Loucy (cell line): ENCODE results near the gene DDX23.

Experiments used
- H2AFZ ChIP-seq: fragments of 200-600 bp; sonication (generic); 2 replicates; pipeline ENCODE4 v1.6.0; 2016; ENCODE audit warnings: antibody characterized with exemption, mild to moderate bottlenecking, low read length, moderate library complexity
- H3F3A ChIP-seq: fragments of 200-600 bp; 2 replicates; pipeline ENCODE4 v1.6.0; 2016; ENCODE audit warnings: antibody characterized with exemption, low read depth, mild to moderate bottlenecking
- H3K27me3 ChIP-seq: fragments of 200-600 bp; sonication (generic); 2 replicates; pipeline ENCODE4 v1.6.1; 2014; ENCODE audit warnings: low read length, mild to moderate bottlenecking; ENCODE audit not compliant: insufficient read depth, poor library complexity, severe bottlenecking
- H3K36me3 ChIP-seq: fragments of 200-600 bp; sonication (generic); 2 replicates; pipeline ENCODE4 v1.6.1; 2016; ENCODE audit warnings: low read length; ENCODE audit not compliant: insufficient read depth
- H3K4me1 ChIP-seq: fragments of 200-600 bp; sonication (generic); 2 replicates; pipeline ENCODE4 v1.5.1; 2014; ENCODE audit warnings: low read length, mild to moderate bottlenecking; ENCODE audit not compliant: insufficient read depth, poor library complexity, severe bottlenecking
- H3K4me2 ChIP-seq: fragments of 200-600 bp; sonication (generic); 2 replicates; pipeline ENCODE4 v1.6.0; 2014; ENCODE audit warnings: antibody characterized with exemption, low read length, low read depth, mild to moderate bottlenecking; ENCODE audit not compliant: poor library complexity, severe bottlenecking
- H3K4me3 ChIP-seq: fragments of 200-600 bp; sonication (generic); 2 replicates; pipeline ENCODE4 v1.5.1; 2014; ENCODE audit warnings: low read length, mild to moderate bottlenecking, mixed read lengths; ENCODE audit not compliant: poor library complexity, severe bottlenecking
- H3K79me2 ChIP-seq: fragments of 200-600 bp; sonication (generic); 2 replicates; pipeline ENCODE4 v1.6.1; 2014; ENCODE audit warnings: low read length; ENCODE audit not compliant: insufficient read depth
- H3K9ac ChIP-seq: fragments of 200-600 bp; sonication (generic); 2 replicates; pipeline ENCODE4 v1.6.0; 2014; ENCODE audit warnings: mild to moderate bottlenecking, low read depth, low read length, moderate library complexity; ENCODE audit not compliant: poor library complexity, severe bottlenecking
- H3K9me2 ChIP-seq: fragments of 200-600 bp; sonication (generic); replicated peaks from 2 replicates; pipeline ENCODE4 v1.6.1; 2016; ENCODE audit warnings: low read depth, low read length, mixed read lengths
- H3K9me3 ChIP-seq: fragments of 200-600 bp; sonication (generic); 2 replicates; pipeline ENCODE4 v1.6.1; 2014; ENCODE audit warnings: mild to moderate bottlenecking, antibody characterized with exemption, low read length, low read depth; ENCODE audit not compliant: insufficient read depth
- H4K20me1 ChIP-seq: fragments of 200-600 bp; sonication (generic); 2 replicates; pipeline ENCODE4 v1.6.0; 2014; ENCODE audit warnings: antibody characterized with exemption, low read length, mild to moderate bottlenecking; ENCODE audit not compliant: insufficient read depth, poor library complexity, severe bottlenecking
- EZH2phosphoT487 ChIP-seq: fragments of 200-600 bp; IDR thresholded peaks from 2 replicates; pipeline ENCODE4 v1.6.1; 2018; ENCODE audit warnings: antibody characterized with exemption, mild to moderate bottlenecking, moderate library complexity, borderline replicate concordance
- TF ChIP-seq, protein P1 (sequence below): fragments of 200-600 bp; sonication (generic); conservative IDR thresholded peaks from 2 replicates; pipeline ENCODE4 v1.5.1; 2014; ENCODE audit warnings: mild to moderate bottlenecking, antibody characterized with exemption, low read length

Gene DDX23

DNA sequence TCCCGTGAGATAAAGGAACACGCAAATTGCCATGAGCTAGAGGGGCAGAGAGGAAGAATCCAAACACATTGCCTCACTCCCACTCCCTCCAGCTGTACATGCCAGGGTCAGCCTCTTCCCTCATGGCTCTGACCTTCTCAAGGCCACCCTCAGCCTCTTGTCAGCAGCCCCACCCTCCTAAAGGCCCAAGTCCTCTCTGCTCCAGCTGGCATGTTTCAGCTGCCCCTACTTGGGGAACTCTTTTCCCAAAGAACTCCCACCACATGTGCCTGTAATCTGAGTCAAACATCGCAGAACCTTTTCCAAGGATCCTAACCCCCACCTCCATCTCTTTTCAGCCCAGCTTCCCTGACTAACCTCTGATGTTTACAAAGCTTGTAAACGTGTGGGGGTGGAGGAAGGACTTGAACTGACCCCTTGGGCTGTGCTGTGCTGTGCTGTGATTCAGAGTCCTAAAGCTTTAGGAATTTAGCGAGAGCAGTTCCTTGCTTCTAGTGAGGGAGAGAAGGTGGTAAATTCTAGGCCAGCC is 41.0 kb downstream of the DDX23 start:
- H3K36me3 ChIP-seq: no peaks in the 10 kb centered on the region
- no peak for TF ChIP-seq EZH2phosphoT487
- TF ChIP-seq, protein P1, sequence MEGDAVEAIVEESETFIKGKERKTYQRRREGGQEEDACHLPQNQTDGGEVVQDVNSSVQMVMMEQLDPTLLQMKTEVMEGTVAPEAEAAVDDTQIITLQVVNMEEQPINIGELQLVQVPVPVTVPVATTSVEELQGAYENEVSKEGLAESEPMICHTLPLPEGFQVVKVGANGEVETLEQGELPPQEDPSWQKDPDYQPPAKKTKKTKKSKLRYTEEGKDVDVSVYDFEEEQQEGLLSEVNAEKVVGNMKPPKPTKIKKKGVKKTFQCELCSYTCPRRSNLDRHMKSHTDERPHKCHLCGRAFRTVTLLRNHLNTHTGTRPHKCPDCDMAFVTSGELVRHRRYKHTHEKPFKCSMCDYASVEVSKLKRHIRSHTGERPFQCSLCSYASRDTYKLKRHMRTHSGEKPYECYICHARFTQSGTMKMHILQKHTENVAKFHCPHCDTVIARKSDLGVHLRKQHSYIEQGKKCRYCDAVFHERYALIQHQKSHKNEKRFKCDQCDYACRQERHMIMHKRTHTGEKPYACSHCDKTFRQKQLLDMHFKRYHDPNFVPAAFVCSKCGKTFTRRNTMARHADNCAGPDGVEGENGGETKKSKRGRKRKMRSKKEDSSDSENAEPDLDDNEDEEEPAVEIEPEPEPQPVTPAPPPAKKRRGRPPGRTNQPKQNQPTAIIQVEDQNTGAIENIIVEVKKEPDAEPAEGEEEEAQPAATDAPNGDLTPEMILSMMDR: no peak
- H2AFZ ChIP-seq: no peak overlapping the region
- no peaks in the 10 kb centered on the region; the same call in 1 of the 2 replicates for H3F3A ChIP-seq
- H3K9me2 ChIP-seq: no peaks in the 10 kb centered on the region
- no peaks in the 10 kb centered on the region for H3K27me3 ChIP-seq
- no peak overlapping the region for H3K4me2 ChIP-seq
- peaks cover 2% of the 10 kb centered on the region for H3K4me1 ChIP-seq
- H4K20me1 ChIP-seq: no peaks in the 10 kb centered on the region
- H3K9me3 ChIP-seq: no peaks in the 10 kb centered on the region
- H3K79me2 ChIP-seq: peaks cover 2% of the 10 kb centered on the region; the same call in 1 of the 2 replicates
- H3K4me3 ChIP-seq: no peak overlapping the region
- no peak overlapping the region for H3K9ac ChIP-seq

DNA sequence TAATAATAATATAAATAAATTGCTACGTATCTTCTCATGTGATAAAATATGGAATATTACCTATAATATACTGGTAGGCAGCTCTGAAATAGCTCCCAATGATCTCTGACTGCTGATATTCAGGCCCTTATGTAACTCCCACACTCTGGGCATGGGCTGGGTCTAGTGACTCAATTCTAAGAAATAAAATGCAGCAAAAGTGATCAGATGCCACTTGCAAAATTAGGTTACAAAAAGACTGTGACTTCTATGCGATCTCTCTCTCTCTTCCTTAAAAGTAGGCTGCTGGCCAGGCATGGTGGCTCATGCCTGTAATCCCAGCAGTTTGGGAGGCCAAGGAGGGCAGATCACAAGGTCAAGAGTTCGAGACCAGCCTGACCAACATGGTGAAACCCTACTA is 44.0 kb downstream of the DDX23 start:
- Histone ChIP-seq H3K9me2 (no peaks in the 10 kb centered on the region), H3K4me1 (no peaks in the 10 kb centered on the region), H3K79me2 (no peaks in the 10 kb centered on the region), H3K27me3 (no peaks in the 10 kb centered on the region), H3K4me3 (no peak overlapping the region), H4K20me1 (no peaks in the 10 kb centered on the region), H3K9ac (no peak overlapping the region), H3K4me2 (no peak overlapping the region), H3K36me3 (no peaks in the 10 kb centered on the region), H3K9me3 (no peaks in the 10 kb centered on the region), H3F3A (no peaks in the 10 kb centered on the region), H2AFZ (no peak overlapping the region)
- TF ChIP-seq, protein P1: no peak
- TF ChIP-seq EZH2phosphoT487: no peak

DNA sequence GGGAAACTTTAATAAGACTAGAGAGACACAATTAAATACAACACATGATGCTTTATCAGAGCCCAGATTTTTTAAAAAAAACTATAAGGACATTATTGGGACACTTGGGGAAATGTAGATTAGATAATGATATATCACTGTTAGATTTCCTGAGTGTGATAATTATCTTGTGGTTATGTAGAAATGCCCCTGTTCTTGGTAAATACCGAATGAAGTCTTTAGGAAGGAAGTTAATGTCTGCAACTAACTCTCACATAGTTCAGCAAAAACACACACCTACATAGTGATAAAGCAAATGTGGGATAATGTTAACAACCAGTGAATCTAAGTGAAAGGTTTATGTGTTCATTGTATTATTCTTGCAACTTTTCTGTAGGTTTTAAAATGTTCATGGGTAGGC is 48.3 kb downstream of the DDX23 start:
- no peaks in the 10 kb centered on the region for H3K36me3 ChIP-seq
- H2AFZ ChIP-seq: no peak overlapping the region
- H3K9me2 ChIP-seq: no peaks in the 10 kb centered on the region
- H3K9ac ChIP-seq: no peak overlapping the region
- H3K9me3 ChIP-seq: no peaks in the 10 kb centered on the region
- no peaks in the 10 kb centered on the region for H3F3A ChIP-seq
- no peaks in the 10 kb centered on the region for H4K20me1 ChIP-seq
- H3K27me3 ChIP-seq: no peaks in the 10 kb centered on the region
- H3K79me2 ChIP-seq: no peaks in the 10 kb centered on the region
- no peak overlapping the region for H3K4me3 ChIP-seq
- no peak for TF ChIP-seq EZH2phosphoT487
- no peak overlapping the region for H3K4me2 ChIP-seq
- H3K4me1 ChIP-seq: no peaks in the 10 kb centered on the region

DNA sequence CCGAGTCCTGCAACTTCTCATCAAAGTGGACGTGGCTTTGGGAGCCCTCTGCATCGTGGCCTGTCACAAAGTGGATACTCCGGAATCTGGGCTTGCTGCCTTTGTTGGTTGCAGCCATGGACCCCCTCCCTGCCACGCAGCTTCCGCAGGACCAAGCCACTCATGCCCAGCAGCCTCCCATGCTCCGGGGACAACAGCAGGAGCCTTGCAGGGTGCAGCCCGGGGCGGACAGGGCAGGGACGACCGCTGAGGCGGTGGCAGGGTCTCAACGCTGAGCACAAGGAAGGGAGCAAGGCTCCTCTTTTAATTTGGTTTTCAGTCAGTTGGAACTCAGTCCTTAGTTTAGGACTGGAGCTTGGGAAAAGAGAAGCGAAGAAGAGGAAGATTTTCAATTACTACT is 51.0 kb downstream of the DDX23 start:
- H3K9me3 ChIP-seq: no peaks in the 10 kb centered on the region
- H3K9me2 ChIP-seq: no peaks in the 10 kb centered on the region
- H3K36me3 ChIP-seq: no peaks in the 10 kb centered on the region
- H3K4me3 ChIP-seq: no peak overlapping the region
- no peaks in the 10 kb centered on the region for H3K79me2 ChIP-seq
- H3K9ac ChIP-seq: no peak overlapping the region
- H4K20me1 ChIP-seq: no peaks in the 10 kb centered on the region
- no peaks in the 10 kb centered on the region for H3K27me3 ChIP-seq
- TF ChIP-seq, protein P1: no peak
- no peak overlapping the region for H3K4me2 ChIP-seq
- no peaks in the 10 kb centered on the region for H3F3A ChIP-seq
- H2AFZ ChIP-seq: no peak overlapping the region
- H3K4me1 ChIP-seq: no peaks in the 10 kb centered on the region
